Gastroesophageal sphincter (tissue), 4 donors: ENCODE data around the gene RPS6KA6. TPM values are rescaled to one million over a fixed set of nuclear protein-coding genes. Genes with fewer than 3 reads are reported as not detected.
"Not testable (repeated sequence)": the region's sequence is repeated elsewhere in the genome, so short reads cannot be mapped to it uniquely, and the experiment has no call there.

Experiments
- ATAC-seq: fragments of 150-250 bp; one replicate; pipeline ENCODE4 v1.9.1; 2016; ENCODE audit warnings: mild to moderate bottlenecking, moderate library complexity
- H3K27ac ChIP-seq, 4 donors: fragments of 200-600 bp; sonication (generic) in 3 of 4; 1 replicate in 3 of 4; 2 replicates in 1 of 4; pipeline ENCODE4 v1.5.1; 2016 to 2019
- H3K27me3 ChIP-seq: fragments of 200-600 bp; sonication (generic); one replicate; pipeline ENCODE4 v1.5.1; 2019
- H3K36me3 ChIP-seq, 2 donors: fragments of 200-600 bp; sonication (generic); one replicate each; pipeline ENCODE4 v1.5.1; 2019; ENCODE audit warnings: control low read depth in 1 of 2
- H3K4me1 ChIP-seq, 3 donors: fragments of 200-600 bp; sonication (generic); 1 replicate in 2 of 3; 2 replicates in 1 of 3; pipeline ENCODE4 v1.5.1; 2016 to 2019; ENCODE audit warnings: control low read depth in 2 of 3
- H3K4me3 ChIP-seq, 2 donors: fragments of 200-600 bp; sonication (generic); one replicate each; pipeline ENCODE4 v1.5.1; 2019; ENCODE audit warnings: mild to moderate bottlenecking in 1 of 2, moderate library complexity in 1 of 2
- H3K9me3 ChIP-seq, 3 donors: fragments of 200-600 bp; sonication (generic); one replicate each; pipeline ENCODE4 v1.5.1; 2017 to 2019; ENCODE audit warnings: control low read depth in 2 of 3
- EP300 ChIP-seq: sonication (generic); formaldehyde crosslinking; IDR thresholded peaks from one replicate; pipeline ENCODE4 v1.6.1; 2017; ENCODE audit warnings: antibody characterized with exemption, mild to moderate bottlenecking
- POLR2A ChIP-seq, 2 donors: fragments of 450-650 bp; IDR thresholded peaks; one replicate each; pipeline ENCODE4 v1.6.1; 2017; ENCODE audit warnings: antibody characterized with exemption in 2 of 2, mild to moderate bottlenecking in 2 of 2, moderate library complexity in 1 of 2
- POLR2AphosphoS5 ChIP-seq: sonication (generic); formaldehyde crosslinking; IDR thresholded peaks from one replicate; pipeline ENCODE4 v1.6.1; 2017; ENCODE audit warnings: antibody characterized with exemption
- WGBS, 2 donors: methylation state at CpG; one replicate each; pipeline ENCODE4 v1.1.5; 2018; ENCODE audit warnings: low coverage in 1 of 2; 5-methylcytosine and 5-hydroxymethylcytosine counted together
- total RNA-seq, 4 donors: library from RNA; depleted of rRNA; stranded (reverse); fragments of >200 nt; gene quantifications; one replicate each; pipeline ENCODE4 v1.1.0, GENCODE V29; 2016
- TF ChIP-seq, protein P1 (sequence below), 4 experiments: fragments of 200-600 bp in 2 of 4; fragments of 450-650 bp in 2 of 4; sonication (generic) in 1 of 4; IDR thresholded peaks; one replicate each; pipeline ENCODE4 v1.5.1; 2017 to 2019; ENCODE audit warnings: antibody characterized with exemption in 4 of 4, mild to moderate bottlenecking in 2 of 4, moderate library complexity in 2 of 4

RPS6KA6 gene
- total RNA-seq, 4 donors from 2014 or later, result 2.8 to 5.5 (median 4.9) TPM

DNA sequence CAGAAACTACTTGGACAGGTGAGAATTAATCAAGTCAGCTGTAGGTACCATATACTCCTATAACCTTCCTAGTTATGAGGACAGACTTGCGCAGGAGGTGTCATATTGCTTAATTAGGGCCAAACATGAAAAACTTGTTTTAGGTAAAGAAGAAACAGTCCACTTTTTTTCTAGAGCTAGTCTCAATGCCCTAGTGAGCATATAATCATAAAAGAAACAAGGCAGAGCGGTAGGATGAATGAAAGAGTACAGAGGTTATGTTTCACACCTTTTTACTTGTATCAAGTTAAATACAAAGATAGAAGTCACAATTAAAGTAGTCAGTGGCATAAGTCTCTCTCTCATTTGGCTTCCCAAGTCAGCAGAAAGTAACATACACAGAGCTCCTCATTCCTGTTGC lies 88.9 kb downstream of the RPS6KA6 start:
- Histone ChIP-seq H3K27me3 (no peaks in the 10 kb centered on the region), H3K4me3 (no peak overlapping the region), H3K9me3 (no peaks in the 10 kb centered on the region), H3K4me1 (no peaks in the 10 kb centered on the region), H3K27ac (no peak overlapping the region), H3K36me3 (no peaks in the 10 kb centered on the region)
- TF ChIP-seq, protein P1, sequence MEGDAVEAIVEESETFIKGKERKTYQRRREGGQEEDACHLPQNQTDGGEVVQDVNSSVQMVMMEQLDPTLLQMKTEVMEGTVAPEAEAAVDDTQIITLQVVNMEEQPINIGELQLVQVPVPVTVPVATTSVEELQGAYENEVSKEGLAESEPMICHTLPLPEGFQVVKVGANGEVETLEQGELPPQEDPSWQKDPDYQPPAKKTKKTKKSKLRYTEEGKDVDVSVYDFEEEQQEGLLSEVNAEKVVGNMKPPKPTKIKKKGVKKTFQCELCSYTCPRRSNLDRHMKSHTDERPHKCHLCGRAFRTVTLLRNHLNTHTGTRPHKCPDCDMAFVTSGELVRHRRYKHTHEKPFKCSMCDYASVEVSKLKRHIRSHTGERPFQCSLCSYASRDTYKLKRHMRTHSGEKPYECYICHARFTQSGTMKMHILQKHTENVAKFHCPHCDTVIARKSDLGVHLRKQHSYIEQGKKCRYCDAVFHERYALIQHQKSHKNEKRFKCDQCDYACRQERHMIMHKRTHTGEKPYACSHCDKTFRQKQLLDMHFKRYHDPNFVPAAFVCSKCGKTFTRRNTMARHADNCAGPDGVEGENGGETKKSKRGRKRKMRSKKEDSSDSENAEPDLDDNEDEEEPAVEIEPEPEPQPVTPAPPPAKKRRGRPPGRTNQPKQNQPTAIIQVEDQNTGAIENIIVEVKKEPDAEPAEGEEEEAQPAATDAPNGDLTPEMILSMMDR (IDR thresholded peaks at IDR 0.05), result no peak
- TF ChIP-seq POLR2A (IDR thresholded peaks at IDR 0.05) (no peak), EP300 (no peak), POLR2AphosphoS5 (no peak)
- WGBS, 2 donors, result 70 to 100% methylated on average over 2 of the region's 2 CpGs
- no peak for ATAC-seq

DNA sequence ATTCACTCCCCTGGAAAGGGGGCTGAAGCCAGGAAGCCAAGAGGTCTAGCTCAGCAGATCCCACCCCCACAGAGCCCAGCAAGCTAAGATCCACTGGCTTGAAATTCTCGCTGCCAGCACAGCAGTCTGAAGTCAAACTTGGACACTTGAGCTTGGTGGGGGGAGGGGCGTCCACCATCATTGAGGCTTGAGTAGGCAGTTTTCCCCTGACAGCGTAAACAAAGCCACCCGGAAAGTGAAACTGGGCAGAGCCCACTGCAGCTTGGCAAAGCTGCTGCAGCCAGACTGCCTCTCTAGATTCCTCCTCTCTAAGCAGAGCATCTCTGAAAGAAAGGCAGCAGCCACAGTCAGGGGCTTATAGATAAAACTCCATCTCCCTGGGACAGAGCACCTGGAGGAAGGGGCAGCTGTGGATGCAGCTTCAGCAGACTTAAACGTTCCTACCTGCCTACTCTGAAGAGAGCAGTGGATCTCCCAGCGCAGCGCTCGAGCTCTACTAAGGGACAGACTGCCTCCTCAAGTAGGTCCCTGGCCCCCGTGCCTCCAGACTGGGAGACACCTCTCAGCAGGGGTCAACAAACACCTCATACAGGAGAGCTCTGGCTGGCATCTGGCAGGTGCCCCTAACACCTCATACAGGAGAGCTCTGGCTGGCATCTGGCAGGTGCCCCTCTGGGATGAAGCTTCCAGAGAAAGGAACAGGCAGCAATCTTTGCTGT lies 108.4 kb downstream of the RPS6KA6 start:
- not testable (repeated sequence) for H3K36me3 ChIP-seq, H3K4me3 ChIP-seq, ATAC-seq, H3K4me1 ChIP-seq, H3K27me3 ChIP-seq, H3K27ac ChIP-seq
- WGBS, 2 donors, result 67% methylated on average over 1 of the region's 9 CpGs; no CpG with 5 or more reads in 1 of the 2 donors
- peaks cover 0 to 12% (median 0%) of the 10 kb centered on the region in 3 donors for H3K9me3 ChIP-seq

DNA sequence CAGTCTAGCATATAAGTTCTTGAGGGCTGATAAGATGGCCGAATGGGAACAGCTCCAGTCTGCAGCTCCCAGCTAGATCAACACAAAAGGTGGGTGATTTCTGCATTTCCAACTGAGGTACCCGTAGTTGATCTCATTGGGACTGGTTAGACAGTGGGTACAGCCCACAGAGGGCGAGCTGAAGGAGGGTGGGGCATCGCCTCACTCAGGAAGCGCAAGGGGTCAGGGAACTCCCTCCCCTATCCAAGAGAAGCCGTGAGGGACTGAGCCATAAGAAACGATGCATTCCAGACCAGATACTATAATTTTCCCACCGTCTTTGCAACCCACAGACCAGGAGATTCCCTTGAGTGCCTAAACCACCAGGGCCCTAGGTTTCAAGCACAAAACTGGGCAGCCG lies 109.0 kb downstream of the RPS6KA6 start:
- 33% methylated on average over 3 of the region's 9 CpGs; no CpG with 5 or more reads in 1 of the 2 donors for WGBS, 2 donors
- Histone ChIP-seq H3K4me3 (no peak overlapping the region), H3K9me3 (peaks cover 0 to 12% (median 0%) of the 10 kb centered on the region in 3 donors), H3K27me3 (no peaks in the 10 kb centered on the region), H3K4me1 (no peaks in the 10 kb centered on the region), H3K27ac (no peak overlapping the region), H3K36me3 (no peaks in the 10 kb centered on the region)
- ATAC-seq, result no peak
- TF ChIP-seq EP300, result no peak
- TF ChIP-seq, protein P1 (IDR thresholded peaks at IDR 0.05), result no peak
- no peak for TF ChIP-seq POLR2AphosphoS5
- no peak for TF ChIP-seq POLR2A (IDR thresholded peaks at IDR 0.05)

DNA sequence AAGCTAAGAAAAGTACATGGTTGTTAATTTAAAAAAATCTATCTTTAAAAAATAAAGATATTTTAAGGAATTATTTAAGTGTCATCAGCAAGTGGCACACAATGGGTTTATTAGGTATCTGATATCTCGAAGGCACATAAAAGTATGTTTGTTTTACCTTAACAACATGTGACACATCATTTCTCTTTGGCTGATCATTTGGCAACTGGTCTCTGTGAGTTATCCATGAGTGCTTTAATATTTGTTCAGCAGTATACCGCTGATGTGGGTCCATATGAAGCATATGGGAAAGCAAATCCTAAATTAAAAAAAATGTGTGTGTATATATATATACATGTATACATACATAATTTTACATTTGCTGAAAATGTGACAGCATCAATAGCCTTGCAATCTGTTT lies 123.2 kb downstream of the RPS6KA6 start:
- no peaks in the 10 kb centered on the region for H3K4me1 ChIP-seq
- no peaks in the 10 kb centered on the region for H3K9me3 ChIP-seq
- no peak for TF ChIP-seq POLR2A (IDR thresholded peaks at IDR 0.05)
- TF ChIP-seq POLR2AphosphoS5, result no peak
- TF ChIP-seq EP300, result no peak
- TF ChIP-seq, protein P1 (IDR thresholded peaks at IDR 0.05), result no peak
- H3K27ac ChIP-seq, result no peak overlapping the region
- no peaks in the 10 kb centered on the region for H3K27me3 ChIP-seq
- WGBS, 2 donors, result 73 to 77% methylated on average over 2 of the region's 2 CpGs
- H3K4me3 ChIP-seq, result no peak overlapping the region
- ATAC-seq, result no peak
- H3K36me3 ChIP-seq, result no peaks in the 10 kb centered on the region

DNA sequence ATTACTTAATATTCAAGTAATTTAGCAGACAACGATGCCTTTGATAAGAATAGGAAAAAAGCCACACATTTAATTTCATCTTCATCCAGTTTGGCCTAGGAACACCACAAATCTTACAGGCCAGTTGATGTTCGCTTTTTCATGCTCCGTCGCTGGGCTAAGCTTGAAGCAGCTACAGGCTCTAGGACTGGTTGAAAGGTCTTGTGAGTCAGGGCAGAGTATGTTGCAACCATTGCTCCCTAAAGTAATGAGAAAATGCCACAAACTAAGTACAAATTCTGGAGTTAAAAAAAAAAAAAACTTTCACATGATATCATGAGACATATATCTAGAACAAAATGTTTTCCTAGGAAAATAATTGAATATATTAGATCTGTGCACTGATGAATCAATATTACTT lies 123.8 kb downstream of the RPS6KA6 start:
- no peaks in the 10 kb centered on the region for H3K4me1 ChIP-seq
- no peaks in the 10 kb centered on the region for H3K9me3 ChIP-seq
- ATAC-seq, result no peak
- no peak for TF ChIP-seq EP300
- no peak overlapping the region for H3K27ac ChIP-seq
- WGBS, 2 donors, result 61 to 67% methylated on average over 2 to 4 of the region's 4 CpGs
- H3K4me3 ChIP-seq, result no peak overlapping the region
- no peaks in the 10 kb centered on the region for H3K27me3 ChIP-seq
- H3K36me3 ChIP-seq, result no peaks in the 10 kb centered on the region

DNA sequence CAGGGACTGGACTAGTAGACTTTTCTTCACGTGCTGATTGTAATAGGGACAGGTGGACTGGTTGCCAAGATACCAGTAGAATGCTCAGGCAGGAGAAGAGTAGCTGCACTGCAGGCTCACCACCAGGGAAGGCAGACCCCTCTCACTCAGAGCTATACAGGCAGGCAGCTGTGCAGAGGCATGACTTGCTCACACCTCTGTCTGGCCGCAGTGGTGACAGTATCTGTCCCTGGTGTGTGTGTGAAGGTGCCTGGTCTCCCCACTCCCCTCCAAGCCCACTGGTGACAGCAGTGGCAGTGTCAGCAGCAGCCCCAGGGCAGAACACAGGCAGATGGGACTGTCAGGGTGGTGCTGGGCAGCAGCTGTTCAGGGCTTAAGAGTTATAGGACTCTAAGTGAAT lies 140.7 kb downstream of the RPS6KA6 start:
- H3K4me1 ChIP-seq, result no peaks in the 10 kb centered on the region
- TF ChIP-seq, protein P1 (IDR thresholded peaks at IDR 0.05), result no peak
- TF ChIP-seq EP300, result no peak
- TF ChIP-seq POLR2AphosphoS5, result no peak
- no peak for TF ChIP-seq POLR2A (IDR thresholded peaks at IDR 0.05)
- no peaks in the 10 kb centered on the region for H3K9me3 ChIP-seq
- no CpG with 5 or more reads among the region's 2 CpGs for WGBS, 2 donors
- H3K4me3 ChIP-seq, result no peak overlapping the region
- no peak for ATAC-seq
- H3K36me3 ChIP-seq, result no peaks in the 10 kb centered on the region
- no peaks in the 10 kb centered on the region for H3K27me3 ChIP-seq
- H3K27ac ChIP-seq, result no peak overlapping the region
